GM12878 (cell line): Measurements from ENCODE around the gene RAD51B. TPM values are rescaled to one million over a fixed set of nuclear protein-coding genes. Genes with fewer than 3 reads are reported as not detected.

ENCODE experiments used
- ATAC-seq: fragments of 200-7000 bp; cut with Tn5 transposase; 3 replicates; pipeline ENCODE4 v1.9.1; 2020; ENCODE audit warnings: mild to moderate bottlenecking, moderate library complexity
- BruUV-seq: library from RNA; stranded (reverse); fragments of 400-500 nt; replicated peaks from 2 replicates; lab custom pipeline; 2021; lab: Mats Ljungman, UMichigan
- CTCF ChIA-PET: fragments of 300-600 bp; sonication (Branson Sonifier 250); formaldehyde crosslinking; extraction: SDS; loops from one replicate; lab custom pipeline; 2021; ENCODE audit warnings: inconsistent platforms; lab: Yijun Ruan, JAX
- POLR2A ChIA-PET: fragments of 350-600 bp; formaldehyde crosslinking; extraction: SDS; loops from one replicate; lab custom pipeline; 2021; ENCODE audit warnings: inconsistent platforms; lab: Charles Lee
- RAD21 ChIA-PET: fragments of 300-600 bp; sonication (Branson Sonifier 250); formaldehyde crosslinking; loops from one replicate; lab custom pipeline; 2023; ENCODE audit warnings: antibody characterized with exemption; ENCODE audit not compliant: unreplicated experiment; lab: Charles Lee
- SMC1A ChIA-PET: fragments of 300-600 bp; sonication (Branson Sonifier 250); formaldehyde crosslinking; loops from one replicate; lab custom pipeline; 2023; ENCODE audit not compliant: unreplicated experiment, uncharacterized antibody; lab: Charles Lee
- DNase-seq: peaks from one replicate; pipeline ENCODE4 v3.0.0-alpha.2; 2011; ENCODE audit warnings: low read depth, low spot score
- FAIRE-seq: peaks from 3 replicates; lab custom pipeline; 2011; peaks lifted over from hg19 to GRCh38; lab: Jason Lieb, UNC
- H2AFZ ChIP-seq: 2 replicates; pipeline ENCODE4 v1.6.0; 2011; ENCODE audit warnings: low read depth, low read length, control low read depth; ENCODE audit not compliant: control insufficient read depth
- H3K27ac ChIP-seq: 2 replicates; pipeline ENCODE4 v1.5.1; 2011; ENCODE audit warnings: control low read depth; ENCODE audit not compliant: control insufficient read depth, insufficient read depth
- H3K27me3 ChIP-seq, 2 experiments: replicated peaks in 1 of 2; 2 replicates each; pipeline versions ENCODE4 v1.6.0 to v1.6.1; 2011; ENCODE audit warnings: low read length in 1 of 2; ENCODE audit not compliant: control insufficient read depth in 2 of 2, insufficient read depth in 2 of 2
- H3K36me3 ChIP-seq, 2 experiments: 2 replicates each; pipeline ENCODE4 v1.5.1; 2011; ENCODE audit warnings: low read length in 1 of 2; ENCODE audit not compliant: control insufficient read depth in 2 of 2, insufficient read depth in 2 of 2
- H3K4me1 ChIP-seq: 2 replicates; pipeline ENCODE4 v1.6.1; 2011; ENCODE audit warnings: mild to moderate bottlenecking, low read length, moderate library complexity, mixed read lengths; ENCODE audit not compliant: control insufficient read depth, insufficient read depth
- H3K4me2 ChIP-seq: 2 replicates; pipeline ENCODE4 v1.6.0; 2011; ENCODE audit warnings: control low read depth; ENCODE audit not compliant: control insufficient read depth, insufficient read depth
- H3K4me3 ChIP-seq: fragments of 200-600 bp; sonication (generic); 2 replicates; pipeline ENCODE4 v1.5.1; 2016
- H3K79me2 ChIP-seq: 2 replicates; pipeline ENCODE4 v1.6.0; 2011; ENCODE audit warnings: low read length; ENCODE audit not compliant: control insufficient read depth, insufficient read depth
- H3K9ac ChIP-seq: 2 replicates; pipeline ENCODE4 v1.8.0; 2011; ENCODE audit warnings: low read length, control low read depth, mixed read lengths; ENCODE audit not compliant: control insufficient read depth, insufficient read depth
- H3K9me3 ChIP-seq: replicated peaks from 3 replicates; pipeline ENCODE4 v1.5.1; 2011; ENCODE audit warnings: mild to moderate bottlenecking, low read length; ENCODE audit not compliant: control insufficient read depth, insufficient read depth
- H4K20me1 ChIP-seq: 2 replicates; pipeline ENCODE4 v1.6.0; 2011; ENCODE audit not compliant: control insufficient read depth, insufficient read depth
- BMI1 ChIP-seq: fragments of 450-650 bp; IDR thresholded peaks from 2 replicates; pipeline ENCODE4 v1.6.1; 2016; ENCODE audit warnings: mild to moderate bottlenecking, moderate library complexity, borderline replicate concordance
- CEBPB ChIP-seq, 2 experiments: fragments of 150-350 bp in 1 of 2; IDR thresholded peaks; 2 replicates each; pipeline ENCODE4 v1.6.1; 2012 to 2014; ENCODE audit warnings: low read depth in 2 of 2, low read length in 2 of 2, borderline replicate concordance in 1 of 2, inconsistent platforms in 1 of 2
- NFYA ChIP-seq: IDR thresholded peaks from 2 replicates; pipeline ENCODE4 v1.6.1; 2011; ENCODE audit warnings: low read depth, mild to moderate bottlenecking, low read length, improper control_type of control experiment, borderline replicate concordance
- POLR2A ChIP-seq: IDR thresholded peaks from 2 replicates; pipeline ENCODE4 v1.6.1; 2011; ENCODE audit warnings: low read depth, mild to moderate bottlenecking, low read length
- RELA ChIP-seq: fragments of 450-650 bp; IDR thresholded peaks from 2 replicates; pipeline ENCODE4 v1.8.0; 2014; ENCODE audit warnings: borderline replicate concordance; ENCODE audit not compliant: partially characterized antibody
- SMC3 ChIP-seq: IDR thresholded peaks from 2 replicates; pipeline ENCODE4 v1.6.1; 2011; ENCODE audit warnings: low read length, improper control_type of control experiment, borderline replicate concordance
- WRNIP1 ChIP-seq: IDR thresholded peaks from 2 replicates; pipeline ENCODE4 v1.6.1; 2011; ENCODE audit warnings: low read depth, low read length, improper control_type of control experiment, borderline replicate concordance
- ZZZ3 ChIP-seq: IDR thresholded peaks from 2 replicates; pipeline ENCODE4 v1.6.1; 2011; ENCODE audit warnings: low read depth; ENCODE audit not compliant: control insufficient read depth, insufficient read length
- WGBS: methylation state at CpG from one replicate; pipeline ENCODE4 v1.1.6; 2016; ENCODE audit warnings: low lambda C conversion rate; ENCODE audit not compliant: insufficient replicate concordance, insufficient coverage; ENCODE audit errors: missing lambda C conversion rate; 5-methylcytosine and 5-hydroxymethylcytosine counted together
- in situ Hi-C: fragments of 300-500 bp; cut with MboI; formaldehyde crosslinking; loops from 9 replicates; pipeline ENCODE4 v1.14.3; 2018; ENCODE audit warnings: mixed read lengths
- intact Hi-C: fragments of 100-400 bp; cut with micrococcal nuclease; formaldehyde crosslinking; loops from one replicate; pipeline ENCODE4 v1.14.2; 2022; ENCODE audit not compliant: unreplicated experiment
- polyA plus RNA-seq, 11 experiments: library from polyadenylated mRNA; depleted of rRNA in 4 of 11; unstranded in 6 of 11; stranded (reverse) in 5 of 11; fragments of >200 nt; fragmentation: Nextera tagmentation in 4 of 11; fragmentation: Illumina TruSeq in 1 of 11; extraction: Ambion mirVana in 4 of 11; extraction: Trizol in 1 of 11; gene quantifications; 1 replicate in 1 of 11; 2 replicates in 10 of 11; pipeline versions ENCODE4 v1.2.1 to v1.2.3, GENCODE V29; 2011 to 2016; ENCODE audit warnings: inconsistent platforms in 2 of 11, missing spikeins in 2 of 11, low read depth in 1 of 11
- total RNA-seq, 4 experiments: library from RNA; depleted of rRNA in 3 of 4; stranded (reverse); fragments of >200 nt in 3 of 4; fragmentation: Illumina TruSeq in 1 of 4; extraction: Trizol in 1 of 4; gene quantifications; 2 replicates each; pipeline versions ENCODE4 v1.2.1 to v1.2.3, GENCODE V29; 2013 to 2021
- TF ChIP-seq, protein P1 (sequence below): fragments of 450-650 bp; IDR thresholded peaks from 2 replicates; pipeline ENCODE4 v1.6.1; 2018; ENCODE audit warnings: borderline replicate concordance, mild to moderate bottlenecking; ENCODE audit not compliant: partially characterized antibody
- TF ChIP-seq, protein P2 (sequence below): fragments of 450-650 bp; IDR thresholded peaks from 2 replicates; pipeline ENCODE4 v1.6.1; 2018; ENCODE audit warnings: mild to moderate bottlenecking, low read depth, moderate library complexity; ENCODE audit not compliant: partially characterized antibody

RAD51B gene
- total and polyA plus RNA-seq, 10 of the 15 experiments (the other 5 are each of a cell fraction or from before 2014, with no cell fraction given) = 9.8 to 26.8 (median 21.3) TPM

DNA sequence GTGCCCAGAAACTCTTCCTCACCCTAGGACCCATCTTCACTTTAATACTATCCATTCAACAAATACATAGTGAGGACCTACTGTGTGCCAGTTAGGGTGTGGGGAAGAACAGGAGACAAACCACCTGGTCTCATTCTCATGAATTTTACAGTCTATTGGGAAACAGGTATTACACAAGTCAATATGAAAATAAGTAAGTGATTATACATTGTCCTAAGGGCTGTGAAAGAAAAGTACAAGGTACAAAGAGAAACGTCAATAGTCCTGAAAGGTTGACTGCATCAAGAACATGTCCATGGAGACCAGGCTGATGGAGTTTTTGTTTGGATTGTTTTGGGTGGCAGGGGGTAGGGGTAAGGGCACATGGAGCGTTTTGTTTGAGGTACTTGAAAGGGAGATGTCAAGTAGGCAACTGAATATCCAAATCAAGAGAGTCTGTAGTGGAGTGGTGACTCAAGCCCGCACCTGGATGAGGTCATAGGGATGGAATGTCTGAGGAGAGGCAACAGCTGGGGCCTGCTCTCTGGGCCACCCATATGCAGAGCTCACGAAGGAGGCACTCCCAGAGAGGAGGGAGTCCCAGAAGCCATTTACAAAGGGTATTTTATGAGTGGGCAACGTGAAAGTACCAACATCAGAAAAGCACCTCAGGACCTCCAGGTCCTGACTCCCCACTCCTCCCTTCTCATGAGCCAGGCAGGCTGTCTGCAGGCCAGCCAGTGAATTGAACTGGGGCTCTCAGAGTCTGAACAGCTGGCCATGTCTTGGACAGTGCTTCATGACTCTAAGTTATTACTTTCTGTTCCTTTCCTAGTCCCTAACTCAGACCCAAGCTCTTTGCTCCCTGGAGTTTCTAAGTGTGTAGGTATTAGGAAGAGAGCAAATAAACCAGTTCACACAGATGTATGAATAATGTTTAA is 701.3 kb downstream of the RAD51B start:
- Histone ChIP-seq H3K27me3 (no peaks in the 10 kb centered on the region), H3K79me2 (no peaks in the 10 kb centered on the region), H2AFZ (no peak overlapping the region), H3K9ac (no peak overlapping the region), H4K20me1 (no peaks in the 10 kb centered on the region), H3K27ac (no peak overlapping the region), H3K4me1 (peaks cover 15% of the 10 kb centered on the region), H3K4me3 (no peak overlapping the region), H3K36me3 (no peaks in the 10 kb centered on the region), H3K4me2 (no peak overlapping the region), H3K9me3 (no peaks in the 10 kb centered on the region; the same call in 2 of the 3 replicates)
- intact Hi-C loops = no loop called here
- no peak for TF ChIP-seq CEBPB (IDR thresholded peaks at IDR 0.05; ENCODE audit: borderline replicate concordance in 1 of 2, low read depth in 2 of 2, low read length in 2 of 2)
- no peak for TF ChIP-seq WRNIP1
- TF ChIP-seq BMI1 = no peak
- no peak for TF ChIP-seq RELA
- TF ChIP-seq SMC3 = no peak
- no peak for TF ChIP-seq NFYA
- TF ChIP-seq ZZZ3 = no peak
- TF ChIP-seq, protein P1, sequence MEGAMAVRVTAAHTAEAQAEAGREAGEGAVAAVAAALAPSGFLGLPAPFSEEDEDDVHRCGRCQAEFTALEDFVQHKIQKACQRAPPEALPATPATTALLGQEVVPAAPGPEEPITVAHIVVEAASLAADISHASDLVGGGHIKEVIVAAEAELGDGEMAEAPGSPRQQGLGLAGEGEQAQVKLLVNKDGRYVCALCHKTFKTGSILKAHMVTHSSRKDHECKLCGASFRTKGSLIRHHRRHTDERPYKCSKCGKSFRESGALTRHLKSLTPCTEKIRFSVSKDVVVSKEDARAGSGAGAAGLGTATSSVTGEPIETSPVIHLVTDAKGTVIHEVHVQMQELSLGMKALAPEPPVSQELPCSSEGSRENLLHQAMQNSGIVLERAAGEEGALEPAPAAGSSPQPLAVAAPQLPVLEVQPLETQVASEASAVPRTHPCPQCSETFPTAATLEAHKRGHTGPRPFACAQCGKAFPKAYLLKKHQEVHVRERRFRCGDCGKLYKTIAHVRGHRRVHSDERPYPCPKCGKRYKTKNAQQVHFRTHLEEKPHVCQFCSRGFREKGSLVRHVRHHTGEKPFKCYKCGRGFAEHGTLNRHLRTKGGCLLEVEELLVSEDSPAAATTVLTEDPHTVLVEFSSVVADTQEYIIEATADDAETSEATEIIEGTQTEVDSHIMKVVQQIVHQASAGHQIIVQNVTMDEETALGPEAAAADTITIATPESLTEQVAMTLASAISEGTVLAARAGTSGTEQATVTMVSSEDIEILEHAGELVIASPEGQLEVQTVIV = no peak
- TF ChIP-seq, protein P2, sequence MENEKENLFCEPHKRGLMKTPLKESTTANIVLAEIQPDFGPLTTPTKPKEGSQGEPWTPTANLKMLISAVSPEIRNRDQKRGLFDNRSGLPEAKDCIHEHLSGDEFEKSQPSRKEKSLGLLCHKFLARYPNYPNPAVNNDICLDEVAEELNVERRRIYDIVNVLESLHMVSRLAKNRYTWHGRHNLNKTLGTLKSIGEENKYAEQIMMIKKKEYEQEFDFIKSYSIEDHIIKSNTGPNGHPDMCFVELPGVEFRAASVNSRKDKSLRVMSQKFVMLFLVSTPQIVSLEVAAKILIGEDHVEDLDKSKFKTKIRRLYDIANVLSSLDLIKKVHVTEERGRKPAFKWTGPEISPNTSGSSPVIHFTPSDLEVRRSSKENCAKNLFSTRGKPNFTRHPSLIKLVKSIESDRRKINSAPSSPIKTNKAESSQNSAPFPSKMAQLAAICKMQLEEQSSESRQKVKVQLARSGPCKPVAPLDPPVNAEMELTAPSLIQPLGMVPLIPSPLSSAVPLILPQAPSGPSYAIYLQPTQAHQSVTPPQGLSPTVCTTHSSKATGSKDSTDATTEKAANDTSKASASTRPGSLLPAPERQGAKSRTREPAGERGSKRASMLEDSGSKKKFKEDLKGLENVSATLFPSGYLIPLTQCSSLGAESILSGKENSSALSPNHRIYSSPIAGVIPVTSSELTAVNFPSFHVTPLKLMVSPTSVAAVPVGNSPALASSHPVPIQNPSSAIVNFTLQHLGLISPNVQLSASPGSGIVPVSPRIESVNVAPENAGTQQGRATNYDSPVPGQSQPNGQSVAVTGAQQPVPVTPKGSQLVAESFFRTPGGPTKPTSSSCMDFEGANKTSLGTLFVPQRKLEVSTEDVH = no peak
- TF ChIP-seq POLR2A = no peak
- FAIRE-seq (no peak), DNase-seq (no peak), ATAC-seq (peak; percentile 44)
- ChIA-PET RAD21 (interaction anchor here (0.9 to 2.4 kb wide), 7 partner anchors 8 to 143 kb away, joined by 3 to 21 read pairs (median 4); no protein-coding TSS in a partner anchor), CTCF (interaction anchor here (1.9 to 2.6 kb wide), 4 partner anchors 7 to 269 kb away, joined by 6 to 9 read pairs (median 7); no protein-coding TSS in a partner anchor), POLR2A (interaction anchor here (4.5 kb wide), 1 partner anchor 14 kb away, joined by 20 read pairs; no protein-coding TSS in a partner anchor), SMC1A (interaction anchor here (0.7 to 6.8 kb wide), 25 partner anchors 9 to 268 kb away, joined by 3 to 55 read pairs (median 3); no protein-coding TSS in a partner anchor)
- 89% methylated on average over 5 of the region's 5 CpGs for WGBS
- in situ Hi-C loops = no loop called here
- BruUV-seq = no TSS peak
